ENCODE results near the gene MCOLN2.

DNA sequence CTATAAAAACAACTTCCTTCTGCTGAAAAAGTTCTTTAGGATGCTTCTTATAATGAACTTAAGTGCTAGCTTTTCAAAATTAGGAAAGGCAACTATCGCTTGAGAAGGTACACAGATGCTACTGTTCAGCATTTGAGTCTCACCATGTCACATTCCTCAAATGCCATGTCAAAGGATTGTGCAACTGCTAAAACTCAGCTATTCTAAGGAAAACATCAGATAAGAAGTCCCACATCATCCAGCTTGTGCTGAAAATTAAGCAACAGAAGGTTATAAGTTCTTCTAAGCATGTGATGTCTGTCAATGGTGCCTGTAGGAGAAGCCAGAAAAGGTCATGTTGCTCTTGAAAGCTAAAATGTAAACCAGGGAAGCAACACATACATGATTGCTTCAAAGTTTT is 36.5 kb downstream of the MCOLN2 start:
- TF ChIP-seq CTCF (conservative IDR thresholded peaks at IDR 0.05; ENCODE audit: low read length), result no peak
- no peak for TF ChIP-seq EZH2phosphoT487 (IDR thresholded peaks at IDR 0.05; ENCODE audit: borderline replicate concordance, low read depth, low read length)
